NCI-H510A (cell line): ENCODE results near the gene MYOF.
"Not testable (repeated sequence)": the region's sequence is repeated elsewhere in the genome, so short reads cannot be mapped to it uniquely, and the experiment has no call there.

Experiments used
- DNase-seq: peaks from one replicate; lab custom pipeline; 2025; lab: John Stamatoyannopoulos, UW

Gene MYOF

DNA sequence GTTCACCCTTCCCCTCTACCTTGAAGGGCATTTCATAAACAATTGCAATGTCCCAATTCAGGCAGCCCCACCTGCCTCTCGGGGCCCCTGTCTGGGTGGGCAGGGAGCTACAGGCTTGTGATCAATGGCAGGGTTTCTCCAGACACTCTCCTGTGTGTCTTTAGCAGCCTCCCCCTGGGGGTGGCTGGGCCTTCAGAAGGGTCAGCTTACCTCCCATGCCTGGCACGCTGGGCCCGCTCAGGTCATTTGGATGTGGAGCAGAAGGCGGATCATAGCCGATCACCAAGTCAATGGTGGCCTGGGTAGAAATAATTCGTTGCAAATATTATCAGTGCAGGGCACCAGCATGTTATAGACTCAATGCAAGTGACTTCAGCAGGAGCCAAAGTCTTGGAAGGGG lies 56.3 kb downstream of the MYOF start:
- DNase-seq: no peak

DNA sequence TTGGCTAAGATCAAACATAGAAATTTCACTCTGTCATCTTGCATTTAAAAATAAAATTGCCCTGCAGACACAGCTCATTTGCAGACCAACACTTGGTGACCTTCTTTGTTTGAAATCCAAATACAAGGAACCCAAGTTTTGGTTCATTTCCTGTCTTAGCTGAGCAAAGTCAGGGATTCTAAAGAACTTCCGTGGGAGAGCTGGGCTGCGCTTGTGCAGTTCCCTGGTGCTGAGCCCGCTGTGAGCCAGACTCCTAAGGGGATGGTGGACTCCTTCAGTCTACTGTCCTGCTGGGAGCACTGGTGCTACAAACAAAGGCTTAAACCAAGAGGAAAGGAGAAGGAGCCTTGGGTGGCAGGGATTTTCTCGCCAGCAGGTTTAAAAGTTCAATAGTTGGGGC lies 60.0 kb downstream of the MYOF start:
- DNase-seq: no peak

DNA sequence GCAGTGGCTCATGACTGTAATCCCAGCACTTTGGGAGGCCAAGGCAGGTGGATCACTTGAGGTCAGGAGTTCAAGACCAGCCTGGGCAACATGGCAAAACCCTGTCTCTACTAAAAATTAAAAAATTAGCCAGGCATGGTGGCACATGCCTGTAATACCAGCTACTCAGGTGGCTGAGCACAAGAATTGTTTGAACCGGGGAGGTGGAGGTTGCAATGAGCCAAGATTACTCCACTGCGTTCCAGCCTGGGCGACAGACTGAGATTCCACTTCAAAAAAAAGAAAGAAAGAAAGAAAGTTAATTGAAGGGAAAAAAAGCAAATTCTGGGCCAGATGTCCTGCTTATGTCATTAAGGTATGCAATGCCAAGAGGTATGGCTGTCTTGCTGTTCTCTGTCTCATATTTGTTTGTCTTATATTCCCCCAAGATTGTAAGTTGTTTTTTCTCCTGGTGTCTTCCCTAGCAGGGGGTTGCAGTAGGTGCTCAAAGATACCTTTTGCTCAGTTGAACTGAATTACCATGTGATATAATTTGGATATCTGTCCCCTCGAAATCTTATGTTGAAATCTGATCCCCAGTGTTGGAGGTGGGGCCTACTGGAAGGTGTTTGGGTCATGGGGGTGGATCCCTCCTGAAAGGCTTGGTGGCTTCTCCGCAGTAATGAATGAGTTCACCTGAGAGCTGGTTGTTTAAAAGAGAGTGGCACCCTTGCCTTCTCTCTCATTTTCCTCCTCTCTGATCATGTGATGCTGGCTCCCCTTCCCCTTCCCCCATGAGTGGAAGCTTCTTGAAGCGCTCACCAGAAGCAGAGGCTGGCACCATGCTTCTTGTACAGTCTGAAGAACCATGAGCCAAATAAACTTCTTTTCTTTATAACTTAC lies 60.9 kb downstream of the MYOF start:
- no peak for DNase-seq

DNA sequence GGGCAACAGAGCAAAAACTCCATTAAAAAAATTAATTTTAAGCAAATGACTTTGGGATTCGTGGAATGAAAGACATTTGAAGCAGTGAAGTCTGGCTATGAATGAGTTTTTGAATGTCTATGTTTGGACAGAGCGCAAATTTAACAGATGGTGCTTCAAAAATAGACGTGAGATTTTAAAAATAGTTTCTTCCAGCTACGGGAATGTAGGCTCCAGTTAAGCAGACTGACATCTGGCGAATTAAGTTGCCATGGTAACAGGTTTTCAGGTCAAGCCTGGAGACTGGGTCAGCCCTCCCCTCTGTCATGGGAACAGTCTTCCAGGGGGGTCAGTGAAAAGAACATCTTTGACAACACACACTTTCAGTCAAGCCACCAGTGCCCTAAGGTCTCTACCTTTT lies 62.0 kb downstream of the MYOF start:
- DNase-seq: no peak

DNA sequence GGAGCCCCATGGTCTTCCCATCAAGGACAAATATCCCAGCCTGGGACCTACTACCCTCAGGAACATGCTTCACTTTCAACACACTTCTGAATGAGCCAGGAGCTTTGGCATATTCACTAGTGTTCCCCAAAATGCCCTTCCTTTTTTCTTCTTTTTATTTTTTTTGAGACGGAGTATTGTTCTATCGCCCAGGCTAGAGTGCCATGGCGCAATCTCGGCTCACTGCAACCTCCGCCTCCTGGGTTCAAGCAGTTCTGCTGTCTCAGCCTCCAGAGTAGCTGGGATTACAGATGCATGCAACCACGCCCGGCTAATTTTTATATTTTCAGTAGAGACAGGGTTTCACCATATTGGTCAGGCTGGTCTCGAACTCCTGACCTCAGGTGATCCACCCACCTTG lies 63.1 kb downstream of the MYOF start:
- DNase-seq: not testable (repeated sequence)

DNA sequence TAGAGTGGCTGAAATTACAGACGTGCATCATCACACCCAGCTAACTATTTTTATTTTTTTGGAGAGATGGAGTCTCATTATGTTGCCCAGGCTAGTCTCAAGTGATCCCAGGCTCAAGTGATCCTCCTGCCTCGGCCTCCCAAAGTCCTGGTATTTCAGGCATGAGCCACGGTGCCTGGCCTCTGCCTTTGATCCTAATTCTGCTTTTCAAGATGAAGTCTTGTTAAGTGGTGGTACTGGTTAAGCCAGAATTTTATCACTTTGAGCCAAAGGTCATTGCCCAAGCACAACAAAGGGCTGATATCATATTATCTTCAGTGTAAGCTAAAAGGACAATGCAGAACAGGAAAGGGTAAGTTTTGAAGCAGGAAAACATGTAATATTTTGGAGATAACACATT lies 64.2 kb downstream of the MYOF start:
- no peak for DNase-seq

DNA sequence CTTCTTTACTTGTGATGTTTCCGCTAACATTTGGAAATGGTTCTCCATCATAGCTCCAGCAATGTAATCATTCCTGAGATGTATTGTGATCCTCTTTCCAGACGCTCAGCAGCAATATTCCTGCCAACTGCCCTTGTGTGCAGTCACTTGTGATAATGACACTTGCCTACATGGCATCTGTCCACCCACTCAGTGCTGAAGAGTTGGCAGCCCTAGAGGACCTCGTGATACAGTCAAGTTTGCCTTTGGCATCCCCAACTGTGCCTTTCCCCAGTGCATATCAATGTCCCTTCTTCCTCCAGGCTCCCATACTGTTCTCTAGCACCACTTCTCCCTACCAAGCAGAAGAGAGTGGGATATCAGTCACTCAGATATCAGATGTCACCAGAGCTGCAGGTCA lies 64.9 kb downstream of the MYOF start:
- no peak for DNase-seq

DNA sequence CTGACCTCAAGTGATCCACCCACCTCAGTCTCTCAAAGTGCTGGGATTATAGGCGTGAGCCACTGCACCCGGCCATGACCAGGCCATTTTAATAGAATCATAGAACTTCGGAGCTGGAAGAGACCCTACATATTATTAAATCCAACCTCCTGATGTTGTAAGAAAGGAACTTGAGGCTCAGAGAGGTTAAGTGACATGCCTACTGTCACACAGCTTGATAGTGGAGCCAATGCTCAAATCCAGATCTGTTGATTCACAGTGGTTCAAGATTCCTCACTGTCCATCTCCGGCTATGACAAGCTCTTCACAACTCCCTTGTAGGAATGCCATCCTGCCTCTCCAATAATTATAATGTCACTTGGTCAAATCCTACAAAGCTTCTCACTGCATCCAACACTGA lies 65.3 kb downstream of the MYOF start:
- no peak for DNase-seq

DNA sequence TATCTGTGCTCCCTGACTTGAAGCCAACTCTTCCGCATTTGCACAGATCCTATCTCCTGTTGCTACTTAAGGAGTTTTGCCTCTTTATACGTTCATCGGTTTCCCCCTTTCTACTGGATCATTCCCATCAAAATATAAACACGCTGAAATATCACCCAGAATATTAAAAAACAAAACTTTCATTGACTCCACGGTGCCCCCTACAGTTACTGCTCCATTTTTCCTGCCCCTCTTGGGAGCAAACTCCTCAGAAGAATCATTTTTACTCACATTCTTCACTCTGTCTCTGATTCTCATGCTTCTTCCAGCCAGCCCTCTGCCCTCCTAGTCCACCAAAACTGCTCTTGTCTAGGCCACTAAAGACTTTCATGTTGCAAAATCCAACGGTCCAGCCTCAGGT lies 66.4 kb downstream of the MYOF start:
- no peak for DNase-seq

DNA sequence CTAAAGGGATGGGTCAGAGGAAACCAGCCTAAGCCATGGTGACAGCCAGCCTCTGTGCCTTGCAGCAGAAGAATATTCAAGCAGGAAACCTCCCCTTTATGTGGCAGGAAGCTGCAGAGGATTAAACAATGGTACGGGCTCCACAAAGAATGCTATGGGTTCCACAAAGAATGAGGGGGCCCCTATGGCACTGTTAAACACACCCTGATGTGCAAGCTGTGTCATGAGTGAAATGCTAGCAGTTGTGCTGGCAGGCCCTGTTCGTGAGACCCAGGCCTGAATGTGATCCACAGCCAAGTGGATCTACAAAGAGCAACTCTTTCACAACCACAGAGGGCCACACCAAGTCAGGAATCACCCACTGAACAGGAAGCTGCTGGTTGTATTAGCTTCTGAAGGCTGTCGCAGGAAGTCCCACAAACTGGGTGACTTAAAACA lies 68.9 kb downstream of the MYOF start:
- DNase-seq: no peak

DNA sequence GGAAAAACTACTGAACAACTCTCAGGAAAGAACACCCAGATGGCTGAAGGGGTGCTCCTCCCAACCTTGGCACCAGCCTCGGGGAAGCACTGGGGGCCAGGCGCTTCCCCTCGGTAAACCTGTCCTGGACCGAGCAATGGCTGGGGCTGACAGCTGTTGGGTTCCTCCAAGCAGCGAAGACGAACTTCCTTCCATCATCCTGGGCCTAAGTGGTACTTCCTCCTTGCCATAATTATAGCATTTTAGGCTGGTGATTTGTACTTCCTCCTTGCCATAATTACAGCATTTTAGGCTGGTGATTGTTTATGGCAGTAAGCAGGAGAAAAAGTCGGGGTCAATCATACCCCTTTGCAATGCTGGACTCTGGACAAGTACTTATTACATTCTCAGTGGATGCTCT lies 69.3 kb downstream of the MYOF start:
- DNase-seq: no peak

DNA sequence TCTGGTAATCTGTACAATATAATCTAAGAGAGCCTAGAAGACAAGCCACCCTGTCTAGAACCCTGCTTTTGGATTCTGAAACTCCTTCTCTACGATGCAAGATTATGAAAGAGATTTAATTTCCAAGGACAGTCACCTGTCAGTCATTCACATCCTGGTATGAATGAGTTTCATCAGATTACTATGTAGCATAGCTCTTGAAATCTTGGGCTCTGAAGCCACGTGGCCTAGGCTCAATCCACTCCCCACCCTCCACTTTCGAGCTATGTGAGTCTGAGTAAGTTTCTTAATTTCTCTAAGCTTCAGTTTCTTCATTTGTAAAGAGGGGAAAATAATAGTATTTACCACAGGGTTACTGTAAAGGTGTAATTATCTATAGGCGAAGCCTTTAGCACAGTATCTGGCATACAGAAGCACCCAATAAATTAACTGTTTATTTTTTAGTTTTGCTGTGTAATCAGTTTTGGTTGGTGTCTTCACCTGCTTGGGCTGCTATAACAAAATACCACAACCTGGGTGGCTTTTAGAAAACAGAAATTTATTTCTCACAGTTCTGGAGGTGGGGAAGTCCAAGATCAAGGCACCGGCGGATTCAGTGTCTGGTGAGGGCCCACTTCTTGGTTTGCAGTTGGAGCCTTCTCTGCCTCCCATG lies 71.3 kb downstream of the MYOF start:
- no peak for DNase-seq

DNA sequence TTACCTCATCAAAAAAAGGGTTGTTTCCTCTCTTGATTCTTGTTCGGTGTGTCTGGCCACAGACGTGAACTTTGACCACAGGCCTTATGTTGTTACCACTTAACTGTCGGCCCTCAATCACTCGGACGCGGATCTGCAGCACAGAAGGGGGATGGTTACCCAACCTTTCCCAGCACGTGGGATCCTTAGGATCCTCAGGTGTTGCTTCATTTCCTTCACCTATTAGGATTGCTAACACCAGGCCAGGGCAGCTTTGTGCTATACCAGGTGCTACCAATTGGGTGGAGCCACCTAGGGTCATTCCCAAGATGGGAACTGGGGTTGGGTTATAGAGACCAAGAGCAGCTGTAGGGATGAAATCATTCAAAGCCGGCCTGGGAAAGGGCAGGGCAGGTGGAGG lies 73.4 kb downstream of the MYOF start:
- no peak for DNase-seq

DNA sequence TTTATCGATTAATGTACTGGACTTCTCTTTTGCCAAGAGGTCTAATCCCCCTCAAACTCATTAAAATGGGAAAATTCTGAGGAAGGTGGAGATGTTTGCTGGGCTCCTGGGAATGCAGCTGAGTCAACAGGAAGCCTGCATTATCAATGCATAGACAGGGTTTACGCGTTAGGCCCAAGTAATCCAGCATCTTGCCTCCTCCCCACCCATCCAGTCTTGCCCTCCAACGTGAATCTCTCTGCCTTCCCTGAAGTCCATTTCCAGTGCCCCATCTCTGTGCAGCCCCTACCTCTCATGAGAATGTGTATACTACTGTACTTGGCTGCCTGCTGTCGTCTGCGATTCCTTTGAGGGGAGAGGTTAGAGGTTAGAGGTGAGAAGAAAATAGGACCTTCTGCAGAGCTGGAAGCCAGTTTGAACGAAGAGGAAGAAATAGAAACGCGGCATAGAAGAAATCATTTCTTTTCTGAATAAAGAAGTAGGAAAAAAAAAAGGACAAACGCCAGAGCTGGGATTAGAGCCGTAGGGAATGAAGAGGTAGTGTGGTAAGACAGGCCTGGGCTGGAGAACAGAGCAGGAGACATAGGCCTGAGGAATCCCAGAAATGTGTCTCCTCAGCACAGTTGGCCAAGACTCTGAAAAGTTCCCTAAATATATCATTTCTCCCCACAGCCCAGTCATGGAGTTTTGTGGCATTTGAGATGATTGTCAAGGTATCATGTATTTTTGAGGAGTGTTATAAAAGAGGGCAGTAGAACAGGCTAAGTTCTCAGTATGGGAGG lies 75.6 kb downstream of the MYOF start:
- DNase-seq: no peak

DNA sequence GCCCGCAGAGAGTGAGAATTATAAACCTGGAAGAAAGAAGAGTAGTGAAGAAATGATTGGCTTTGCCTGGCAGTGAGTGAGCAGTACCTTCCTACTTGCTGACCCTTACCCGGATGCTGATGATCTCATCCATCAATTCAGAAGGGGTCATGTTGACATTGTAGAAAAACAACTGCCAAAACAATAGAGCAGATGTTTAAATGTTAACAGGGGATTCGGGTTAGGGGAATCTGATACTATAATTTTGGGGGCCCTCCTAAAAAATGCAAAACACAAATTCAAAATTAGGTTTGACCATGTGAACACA lies 78.1 kb downstream of the MYOF start:
- no peak for DNase-seq

DNA sequence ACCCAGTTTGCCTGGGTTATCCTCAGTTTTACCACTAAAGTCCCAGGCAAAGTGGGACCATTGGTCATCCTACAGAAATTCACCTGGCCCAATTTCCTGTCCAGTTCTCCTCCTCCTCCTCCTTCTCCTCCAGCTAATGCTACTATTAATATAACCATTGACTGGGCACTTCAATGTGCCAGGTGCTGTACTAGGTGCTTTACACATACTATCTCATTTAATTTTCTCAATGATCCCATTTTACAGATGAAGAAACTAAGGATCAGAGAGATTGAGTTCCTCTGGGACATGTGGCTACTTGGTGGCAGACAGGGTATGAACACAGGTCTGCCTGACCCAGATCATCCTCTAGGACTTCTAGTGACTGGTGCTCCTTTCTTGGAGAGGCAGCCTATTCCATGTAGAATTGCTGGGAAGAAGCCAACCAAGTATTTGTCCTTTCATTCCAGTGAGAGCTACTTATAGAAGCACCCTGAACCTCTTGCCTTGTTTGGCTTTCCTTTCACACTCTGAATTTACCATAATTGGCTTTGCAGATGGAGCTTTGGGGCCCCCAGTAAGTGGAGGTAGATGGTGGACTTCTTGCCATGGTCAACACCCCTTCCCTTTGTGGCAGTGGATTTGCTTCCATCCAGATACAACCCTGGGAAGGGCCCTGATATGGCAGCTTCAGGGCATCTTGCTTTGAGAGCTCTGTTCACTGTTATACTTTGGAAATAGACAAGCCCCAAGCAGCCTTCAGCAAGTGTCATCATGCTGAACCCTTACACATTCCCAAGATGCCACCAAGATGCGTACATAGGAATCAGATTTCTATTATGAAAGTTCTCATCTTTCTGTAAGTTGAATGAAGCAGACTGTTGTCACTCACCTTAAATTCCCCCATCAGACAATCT lies 78.7 kb downstream of the MYOF start:
- DNase-seq: no peak

DNA sequence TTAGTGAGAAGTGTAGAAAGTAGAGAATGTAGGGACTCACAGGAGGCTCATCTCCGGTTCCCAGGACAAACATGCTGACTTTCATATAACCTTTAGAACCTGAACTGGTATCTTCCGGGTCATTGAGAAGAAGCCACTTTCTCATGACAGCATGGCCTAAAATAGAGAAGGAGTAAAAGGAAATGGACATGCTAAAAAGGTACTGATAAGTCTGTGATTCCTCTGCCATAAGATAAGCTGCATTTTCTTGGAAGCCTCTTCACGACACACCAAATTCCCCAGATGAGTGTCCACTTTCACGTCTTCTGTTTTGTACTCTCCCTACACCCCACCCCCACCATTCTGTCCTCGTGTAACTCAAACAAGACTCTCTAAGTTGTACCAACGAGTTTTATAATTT lies 79.9 kb downstream of the MYOF start:
- no peak for DNase-seq

DNA sequence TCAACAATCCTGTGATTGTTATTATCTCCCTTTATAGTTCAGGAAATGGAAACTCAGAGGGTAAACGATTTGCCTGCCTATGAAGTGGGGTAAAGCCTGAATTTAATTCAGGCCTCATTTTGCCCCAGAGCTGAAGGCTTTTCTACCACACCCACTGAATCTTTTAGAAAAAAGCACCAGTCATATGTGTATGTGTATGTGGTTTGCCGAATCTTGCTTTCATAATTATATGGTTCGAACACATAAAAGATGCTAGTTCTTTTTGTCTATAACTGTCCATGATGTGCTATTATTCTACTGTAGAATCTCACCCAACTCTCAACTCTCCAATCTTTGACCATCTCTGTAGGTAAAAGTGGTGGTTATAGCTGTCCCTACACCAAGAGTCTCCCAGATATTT lies 83.6 kb downstream of the MYOF start:
- no peak for DNase-seq

DNA sequence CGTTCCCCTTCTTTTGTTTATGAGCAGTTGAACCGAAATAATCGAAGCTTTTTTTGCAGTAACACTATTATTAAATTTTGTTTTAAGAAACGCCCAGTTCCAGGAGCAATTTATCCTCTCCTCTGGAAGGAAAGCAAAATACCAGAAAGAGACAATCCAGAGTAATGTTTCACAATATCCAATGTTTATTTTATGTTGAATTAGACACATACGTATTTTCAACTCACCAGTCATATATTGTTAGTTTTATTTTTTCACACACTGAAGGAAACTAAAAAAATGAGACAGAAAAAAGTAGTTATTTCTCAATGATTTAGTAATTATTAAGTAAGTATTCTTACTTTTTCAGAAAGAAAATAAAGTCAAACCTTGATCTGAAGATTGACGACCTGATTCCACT lies 85.1 kb downstream of the MYOF start:
- no peak for DNase-seq

DNA sequence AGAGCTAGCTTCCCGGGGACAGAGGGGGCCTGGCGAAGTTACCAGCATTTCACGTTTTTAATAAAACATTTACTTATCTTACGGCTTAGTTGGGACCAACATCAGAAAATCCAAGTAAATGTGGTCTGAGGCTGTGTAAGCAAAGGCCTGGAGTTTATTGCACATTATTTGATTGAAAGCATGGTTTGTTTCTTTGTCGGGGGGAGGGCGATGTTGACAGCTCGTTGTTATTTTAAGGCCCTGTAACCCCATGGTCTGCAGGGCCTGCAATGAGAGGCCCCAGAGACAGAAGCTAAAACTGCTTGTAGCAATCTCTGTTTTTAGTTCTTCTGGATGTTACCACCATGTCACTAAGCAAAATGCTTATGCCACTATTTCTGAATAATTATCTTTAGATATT lies 88.9 kb downstream of the MYOF start:
- DNase-seq: no peak

DNA sequence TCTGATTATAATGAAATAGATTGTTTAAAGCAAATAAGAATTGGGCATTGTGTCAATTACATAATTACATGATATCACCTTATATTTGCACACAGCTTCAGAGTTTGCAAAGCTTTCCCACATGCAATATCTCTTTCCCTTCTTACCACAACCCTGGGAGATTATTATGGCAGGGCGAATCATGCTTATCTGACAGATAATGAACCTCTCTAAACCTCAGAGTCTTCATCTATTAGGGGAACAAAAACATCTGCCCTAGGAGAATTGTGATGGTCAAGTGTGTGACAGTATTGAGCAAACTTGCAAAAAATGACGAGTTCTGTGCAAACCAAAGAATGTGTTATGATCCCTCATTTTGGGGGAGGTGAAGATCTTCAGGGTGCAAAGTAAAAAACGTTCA lies 90.0 kb downstream of the MYOF start:
- DNase-seq: no peak
